Karpas-422 (cell line): Measurements from ENCODE around the gene EPB41L2. TPM values are rescaled to one million over a fixed set of nuclear protein-coding genes. Genes with fewer than 3 reads are reported as not detected.

Experiments
- DNase-seq: peaks from one replicate; pipeline ENCODE4 v3.0.0-alpha.2; 2015
- H2AFZ ChIP-seq: fragments of 200-600 bp; sonication (generic); 2 replicates; pipeline ENCODE4 v1.6.1; 2014; ENCODE audit warnings: antibody characterized with exemption, low read length, mixed read lengths
- H3K27ac ChIP-seq: fragments of 200-600 bp; sonication (generic); 2 replicates; pipeline ENCODE4 v1.5.1; 2014; ENCODE audit warnings: mild to moderate bottlenecking, low read length, moderate library complexity
- H3K27me3 ChIP-seq: fragments of 200-600 bp; sonication (generic); 2 replicates; pipeline ENCODE4 v1.6.1; 2014; ENCODE audit warnings: low read length, mixed read lengths
- H3K36me3 ChIP-seq: fragments of 200-600 bp; sonication (generic); 2 replicates; pipeline ENCODE4 v1.6.1; 2014; ENCODE audit warnings: low read length, mixed read lengths; ENCODE audit not compliant: insufficient read depth
- H3K4me1 ChIP-seq: fragments of 200-600 bp; sonication (generic); 2 replicates; pipeline ENCODE4 v1.6.1; 2014; ENCODE audit warnings: mild to moderate bottlenecking, low read length, mixed read lengths
- H3K4me2 ChIP-seq: fragments of 200-600 bp; sonication (generic); 2 replicates; pipeline ENCODE4 v1.6.1; 2014; ENCODE audit warnings: low read length, low read depth, mild to moderate bottlenecking; ENCODE audit not compliant: poor library complexity, severe bottlenecking
- H3K4me3 ChIP-seq: fragments of 200-600 bp; sonication (generic); 2 replicates; pipeline ENCODE4 v1.5.1; 2014; ENCODE audit warnings: mild to moderate bottlenecking, antibody characterized with exemption, low read length, mixed read lengths
- H3K79me2 ChIP-seq: fragments of 200-600 bp; sonication (generic); 2 replicates; pipeline ENCODE4 v1.6.1; 2014; ENCODE audit warnings: mild to moderate bottlenecking, low read length, mixed read lengths
- H3K9ac ChIP-seq: fragments of 200-600 bp; sonication (generic); 2 replicates; pipeline ENCODE4 v1.6.0; 2014; ENCODE audit warnings: low read length
- H3K9me2 ChIP-seq: fragments of 200-600 bp; sonication (generic), shearing (Covaris generic); replicated peaks from 2 replicates; pipeline ENCODE4 v1.6.0; 2014; ENCODE audit warnings: mild to moderate bottlenecking, low read length, moderate library complexity; ENCODE audit not compliant: insufficient read depth
- H3K9me3 ChIP-seq: fragments of 300-700, 200-600 bp; sonication (generic); 2 replicates; pipeline ENCODE4 v1.6.1; 2014; ENCODE audit warnings: low read length, mixed read lengths
- H4K20me1 ChIP-seq: fragments of 200-600 bp; sonication (generic); 2 replicates; pipeline ENCODE4 v1.6.1; 2014; ENCODE audit warnings: mild to moderate bottlenecking, antibody characterized with exemption, low read length, low read depth; ENCODE audit not compliant: insufficient read depth
- total RNA-seq: library from RNA; depleted of rRNA; stranded (reverse); fragments of >200 nt; shearing (Covaris generic); gene quantifications from 2 replicates; pipeline ENCODE4 v1.2.3, GENCODE V29; 2014; ENCODE audit warnings: low replicate concordance

Gene EPB41L2
- total RNA-seq, 1 experiment from 2014 or later: 1.7 TPM

GRCh38 chr6:130870179-130870880 is 192.7 kb downstream of the EPB41L2 start:
- Histone ChIP-seq H3K9me3 (no peaks in the 10 kb centered on the region), H2AFZ (no peak overlapping the region), H3K27ac (no peak overlapping the region), H3K4me2 (no peak overlapping the region), H3K9ac (no peak overlapping the region), H4K20me1 (no peaks in the 10 kb centered on the region), H3K4me3 (no peak overlapping the region), H3K4me1 (no peaks in the 10 kb centered on the region), H3K79me2 (no peaks in the 10 kb centered on the region), H3K27me3 (no peaks in the 10 kb centered on the region), H3K36me3 (no peaks in the 10 kb centered on the region), H3K9me2 (no peaks in the 10 kb centered on the region)
- no peak for DNase-seq

GRCh38 chr6:130869681-130870080 is 193.4 kb downstream of the EPB41L2 start:
- Histone ChIP-seq H3K9me2 (no peaks in the 10 kb centered on the region), H3K4me3 (no peak overlapping the region), H3K27me3 (no peaks in the 10 kb centered on the region), H3K9me3 (no peaks in the 10 kb centered on the region), H3K27ac (no peak overlapping the region), H3K36me3 (no peaks in the 10 kb centered on the region), H3K79me2 (no peaks in the 10 kb centered on the region), H3K9ac (no peak overlapping the region), H2AFZ (no peak overlapping the region), H3K4me2 (no peak overlapping the region), H4K20me1 (no peaks in the 10 kb centered on the region), H3K4me1 (no peaks in the 10 kb centered on the region)
- DNase-seq: no peak

GRCh38 chr6:130865793-130866192 is 197.3 kb downstream of the EPB41L2 start:
- H3K27ac ChIP-seq: no peak overlapping the region
- H3K9me3 ChIP-seq: no peaks in the 10 kb centered on the region
- no peak overlapping the region for H2AFZ ChIP-seq
- no peak overlapping the region for H3K4me3 ChIP-seq
- H3K9ac ChIP-seq: no peak overlapping the region
- H3K79me2 ChIP-seq: no peaks in the 10 kb centered on the region
- no peaks in the 10 kb centered on the region for H3K27me3 ChIP-seq
- DNase-seq: no peak
- no peaks in the 10 kb centered on the region for H3K9me2 ChIP-seq
- H4K20me1 ChIP-seq: no peaks in the 10 kb centered on the region
- H3K4me2 ChIP-seq: no peak overlapping the region
- no peaks in the 10 kb centered on the region for H3K36me3 ChIP-seq
- H3K4me1 ChIP-seq: no peaks in the 10 kb centered on the region

GRCh38 chr6:130864344-130864743 is 198.7 kb downstream of the EPB41L2 start:
- Histone ChIP-seq H3K9ac (no peak overlapping the region), H3K9me3 (no peaks in the 10 kb centered on the region), H3K27me3 (no peaks in the 10 kb centered on the region), H3K4me3 (no peak overlapping the region), H2AFZ (no peak overlapping the region), H3K4me2 (no peak overlapping the region), H3K27ac (no peak overlapping the region), H4K20me1 (no peaks in the 10 kb centered on the region), H3K4me1 (no peaks in the 10 kb centered on the region), H3K9me2 (no peaks in the 10 kb centered on the region), H3K79me2 (no peaks in the 10 kb centered on the region), H3K36me3 (no peaks in the 10 kb centered on the region)
- no peak for DNase-seq

GRCh38 chr6:130863415-130864230 is 199.4 kb downstream of the EPB41L2 start:
- Histone ChIP-seq H2AFZ (no peak overlapping the region), H3K4me2 (no peak overlapping the region), H3K27me3 (no peaks in the 10 kb centered on the region), H4K20me1 (no peaks in the 10 kb centered on the region), H3K9me2 (no peaks in the 10 kb centered on the region), H3K9me3 (no peaks in the 10 kb centered on the region), H3K4me3 (no peak overlapping the region), H3K79me2 (no peaks in the 10 kb centered on the region), H3K4me1 (no peaks in the 10 kb centered on the region), H3K36me3 (no peaks in the 10 kb centered on the region), H3K9ac (no peak overlapping the region), H3K27ac (no peak overlapping the region)
- DNase-seq: no peak

GRCh38 chr6:130862370-130862769 is 200.7 kb downstream of the EPB41L2 start:
- Histone ChIP-seq H3K4me2 (no peak overlapping the region), H3K9ac (no peak overlapping the region), H3K36me3 (no peaks in the 10 kb centered on the region), H3K9me3 (no peaks in the 10 kb centered on the region), H3K27ac (no peak overlapping the region), H3K4me1 (no peaks in the 10 kb centered on the region), H3K4me3 (no peak overlapping the region), H4K20me1 (no peaks in the 10 kb centered on the region), H3K27me3 (no peaks in the 10 kb centered on the region), H2AFZ (no peak overlapping the region), H3K9me2 (no peaks in the 10 kb centered on the region), H3K79me2 (no peaks in the 10 kb centered on the region)
- no peak for DNase-seq

GRCh38 chr6:130859161-130859867 is 203.7 kb downstream of the EPB41L2 start:
- Histone ChIP-seq H3K27me3 (no peaks in the 10 kb centered on the region), H3K79me2 (no peaks in the 10 kb centered on the region)

GRCh38 chr6:130858498-130859160 is 204.4 kb downstream of the EPB41L2 start:
- Histone ChIP-seq H2AFZ (no peak overlapping the region), H3K4me2 (no peak overlapping the region), H3K36me3 (no peaks in the 10 kb centered on the region), H3K9me2 (no peaks in the 10 kb centered on the region), H3K9me3 (no peaks in the 10 kb centered on the region), H3K79me2 (no peaks in the 10 kb centered on the region), H3K27me3 (no peaks in the 10 kb centered on the region), H3K27ac (no peak overlapping the region), H3K4me1 (no peaks in the 10 kb centered on the region), H3K4me3 (no peak overlapping the region), H4K20me1 (no peaks in the 10 kb centered on the region), H3K9ac (no peak overlapping the region)
- DNase-seq: no peak

More at GRCh38 chr6:130859161-130859867, 203.7 kb downstream of the EPB41L2 start:
- Histone ChIP-seq H3K9me3 (no peaks in the 10 kb centered on the region), H3K36me3 (no peaks in the 10 kb centered on the region), H3K4me1 (no peaks in the 10 kb centered on the region), H3K4me2 (no peak overlapping the region), H3K4me3 (no peak overlapping the region), H3K9ac (no peak overlapping the region), H4K20me1 (no peaks in the 10 kb centered on the region), H3K9me2 (no peaks in the 10 kb centered on the region), H2AFZ (no peak overlapping the region), H3K27ac (no peak overlapping the region)
- DNase-seq: no peak
